NCI-H2196 treated with DMSO at 0.1 percent for 48 hours (cell line): ENCODE measurements around the gene BBOX1.

ENCODE experiments used
- DNase-seq: peaks from one replicate; lab custom pipeline; 2025; ENCODE audit not compliant: unreplicated experiment; lab: John Stamatoyannopoulos, UW

The BBOX1 gene

DNA sequence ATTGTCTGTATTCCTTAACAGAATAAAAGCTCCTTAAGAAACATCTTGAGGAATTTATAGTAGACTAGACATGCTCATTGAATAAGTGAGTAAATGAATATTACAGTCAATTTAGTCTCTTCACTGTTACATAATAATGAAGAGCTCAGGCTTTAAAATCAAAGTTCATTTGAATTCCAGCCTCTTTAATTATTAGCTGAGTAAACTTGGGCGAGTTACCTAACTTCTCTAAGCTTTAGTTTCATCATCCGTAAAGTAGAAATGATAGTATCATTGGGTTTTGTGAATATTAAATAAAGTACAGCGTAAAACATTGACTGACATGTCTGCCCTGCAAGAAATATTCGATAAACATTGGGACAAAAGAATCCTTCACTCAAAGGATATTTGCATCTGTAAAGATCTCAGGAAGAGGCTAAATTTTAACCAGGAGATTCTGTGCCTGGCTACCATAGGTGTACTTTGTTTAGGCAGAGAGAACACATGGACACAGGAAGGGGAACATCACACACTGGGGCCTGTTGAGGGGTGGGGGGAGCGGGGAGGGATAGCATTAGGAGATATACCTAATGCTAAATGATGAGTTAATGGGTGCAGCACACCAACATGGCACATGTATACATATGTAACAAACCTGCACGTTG is 15.2 kb upstream of the BBOX1 start:
- no peak for DNase-seq

DNA sequence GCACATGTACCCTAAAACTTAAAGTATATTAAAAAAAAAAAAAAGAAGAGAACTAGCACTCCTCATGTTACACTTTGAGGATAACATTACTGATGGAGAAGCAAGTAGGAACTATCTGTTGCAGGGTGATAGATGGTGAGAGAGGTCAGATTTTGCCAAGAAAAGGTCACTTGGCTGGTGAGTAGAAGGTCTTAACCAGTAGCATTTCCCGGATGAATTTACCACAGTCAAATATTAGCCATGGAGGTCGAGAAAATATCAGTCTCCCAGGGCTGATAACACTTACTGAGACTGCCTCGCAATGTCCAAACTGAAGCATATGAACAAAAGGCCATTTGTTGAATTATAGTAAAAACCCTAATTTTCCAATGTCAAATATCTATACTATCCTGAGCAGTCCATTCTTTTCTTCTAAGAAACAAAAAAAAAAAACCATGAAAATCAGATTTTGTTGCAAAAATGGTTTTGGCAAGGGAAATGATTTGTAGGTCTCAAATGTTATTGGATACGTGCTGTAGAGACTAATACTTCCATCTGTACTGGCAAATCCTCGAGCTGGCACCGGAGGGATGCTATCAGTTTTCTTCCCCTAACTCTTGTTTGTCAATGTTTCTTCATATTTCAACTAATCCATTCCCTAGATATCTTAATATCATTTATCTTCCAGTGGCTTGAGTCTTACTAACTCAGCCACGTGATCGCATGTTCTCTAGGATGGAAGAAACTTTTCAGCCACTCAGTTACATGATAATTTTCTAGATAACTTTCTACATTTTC is 14.5 kb upstream of the BBOX1 start:
- DNase-seq = no peak

DNA sequence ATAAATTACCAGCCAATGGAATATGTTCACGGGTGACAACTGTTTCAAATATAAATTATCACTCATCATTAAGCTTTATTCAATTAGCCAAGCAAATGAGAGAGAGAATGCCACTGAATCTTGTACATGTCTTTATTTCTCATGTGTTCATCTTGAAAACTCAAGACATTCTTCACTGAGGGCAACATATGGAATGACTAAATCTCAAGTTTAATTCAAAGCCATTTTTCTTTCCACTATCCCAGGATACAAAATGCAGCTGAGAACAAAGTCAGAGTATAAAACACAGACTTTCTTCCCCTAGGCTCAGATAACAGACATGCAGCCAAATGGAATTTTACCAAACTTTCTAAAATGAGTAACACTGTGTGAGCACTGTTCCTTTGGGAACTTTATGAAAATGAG is 12.1 kb upstream of the BBOX1 start:
- no peak for DNase-seq

DNA sequence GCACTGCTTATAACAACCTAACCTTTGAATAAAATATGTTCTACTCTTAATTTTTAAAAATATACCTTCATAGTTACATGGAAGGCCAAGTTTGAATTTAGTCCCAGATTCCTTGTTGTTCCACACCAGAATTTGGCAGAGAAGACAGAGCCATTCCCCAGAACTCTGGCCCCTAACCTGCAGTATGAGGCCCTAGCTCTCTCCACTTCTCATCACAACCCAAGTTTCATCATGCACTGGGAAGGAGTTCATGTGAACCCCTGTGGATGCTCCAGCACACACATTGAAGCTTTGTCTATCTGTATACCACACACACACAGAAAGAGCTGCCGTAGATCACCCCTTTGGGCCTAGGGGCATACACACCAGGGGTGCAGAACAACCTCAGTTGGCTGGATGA is 10.6 kb upstream of the BBOX1 start:
- no peak for DNase-seq

DNA sequence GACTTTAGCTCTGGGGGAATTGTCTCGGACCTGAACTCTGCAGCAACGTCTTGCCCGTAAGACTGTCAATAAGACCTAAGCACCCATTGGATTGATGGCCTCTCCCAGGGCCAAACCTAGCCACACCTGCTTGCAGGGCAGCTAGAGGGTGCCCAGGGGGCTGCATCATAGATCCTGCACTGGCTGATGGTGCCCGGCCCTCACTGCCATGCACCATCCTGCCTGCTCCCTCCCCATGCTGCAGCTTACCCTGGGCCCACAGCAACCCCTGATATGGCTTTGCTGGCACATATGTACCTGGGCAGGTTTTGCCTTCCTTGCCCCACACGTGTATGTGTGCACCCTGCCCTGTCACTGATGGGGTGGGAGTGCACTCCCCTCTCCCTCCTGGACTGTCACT is 8.9 kb upstream of the BBOX1 start:
- DNase-seq = no peak

DNA sequence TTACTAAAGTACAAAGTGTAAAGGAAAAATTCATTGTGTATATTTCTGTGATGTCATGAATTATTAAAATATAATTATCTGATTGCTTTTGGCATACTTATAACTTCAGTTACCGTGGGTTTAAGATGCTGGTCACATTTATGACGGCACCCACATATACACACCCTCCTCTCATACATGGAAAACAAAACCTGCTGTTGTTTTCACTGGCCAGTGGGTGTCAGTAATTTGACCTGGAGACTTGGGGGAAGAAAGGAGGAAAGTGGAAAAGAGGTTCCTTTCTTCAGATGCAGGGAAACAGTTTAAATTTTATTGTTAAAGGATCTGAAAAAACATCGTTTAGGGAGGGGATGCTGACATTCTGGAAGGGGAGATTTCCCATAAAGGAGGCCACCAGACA is 742 bp upstream of the BBOX1 start:
- DNase-seq = no peak

DNA sequence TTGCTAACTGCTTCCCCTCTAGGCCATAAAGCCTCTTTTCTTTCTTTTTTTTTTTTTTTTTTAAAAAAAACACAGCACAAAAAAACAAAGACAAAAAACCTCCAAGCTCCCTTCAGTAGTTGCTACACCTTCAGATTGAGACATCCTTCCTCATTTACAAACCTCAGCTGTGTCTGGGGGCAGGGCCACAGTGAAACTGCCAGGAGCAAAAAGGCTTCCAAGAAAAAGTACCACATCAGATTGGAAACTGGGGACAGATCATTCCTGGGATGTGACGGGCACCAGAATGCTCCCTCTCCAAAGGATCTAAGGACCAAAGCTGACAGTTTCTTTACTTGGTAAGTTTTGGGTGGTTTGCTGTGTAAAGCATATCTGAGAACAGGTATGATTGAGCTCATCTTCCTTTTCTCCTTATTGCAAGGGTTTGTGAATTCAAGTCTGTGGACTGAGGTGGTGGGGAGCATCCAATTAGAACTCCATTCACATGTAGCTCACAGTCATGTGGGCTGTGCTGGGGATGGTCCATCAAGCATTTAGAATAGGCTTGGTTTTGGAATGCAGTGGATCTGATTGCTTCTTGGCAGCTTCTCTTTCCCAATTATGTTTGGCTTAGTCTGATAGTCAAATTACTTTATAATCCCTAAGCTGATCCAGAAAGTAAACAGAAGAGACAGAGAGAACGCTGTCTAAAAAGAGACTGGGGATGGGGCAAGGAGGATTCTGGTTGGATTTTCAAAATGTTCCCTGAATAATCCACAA is 705 bp downstream of the BBOX1 start:
- DNase-seq = no peak

DNA sequence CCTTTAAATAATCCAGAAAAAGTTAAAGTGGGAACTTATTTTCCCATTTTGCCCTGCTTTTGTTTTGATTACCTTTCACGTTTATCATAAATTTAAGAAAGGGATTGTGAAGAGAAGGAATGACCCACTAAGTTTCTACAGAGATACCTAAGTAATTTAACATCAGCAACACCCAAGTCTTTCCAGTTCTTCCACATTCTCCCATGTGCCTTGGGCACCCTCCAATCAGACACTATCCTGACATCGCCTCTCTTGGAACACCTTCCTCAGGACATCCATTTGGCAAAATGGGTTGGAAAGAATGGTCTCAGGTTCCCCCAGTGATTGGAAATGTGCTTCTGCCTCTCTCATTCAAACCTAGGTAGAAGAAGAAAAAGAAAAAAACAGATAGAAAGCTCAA is 6.3 kb downstream of the BBOX1 start:
- DNase-seq = no peak

DNA sequence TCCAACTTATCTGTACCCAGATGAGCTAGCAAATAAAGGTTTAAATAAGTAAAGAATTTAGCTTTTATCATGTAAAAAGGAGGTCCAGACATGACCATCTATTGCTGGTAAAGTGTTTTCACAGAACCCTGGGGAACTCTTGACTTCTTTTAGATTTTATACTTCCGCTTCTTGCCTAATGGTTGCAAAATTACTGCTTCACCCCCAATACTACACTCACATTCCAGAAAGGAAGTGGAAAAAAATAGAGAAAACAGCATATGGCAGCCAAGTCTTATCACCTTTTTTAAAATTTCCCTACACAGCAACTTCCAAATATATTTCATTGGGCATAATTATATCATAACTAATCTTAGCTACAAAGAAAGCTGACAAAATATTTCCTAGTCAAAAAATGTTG is 12.1 kb downstream of the BBOX1 start:
- DNase-seq = no peak

DNA sequence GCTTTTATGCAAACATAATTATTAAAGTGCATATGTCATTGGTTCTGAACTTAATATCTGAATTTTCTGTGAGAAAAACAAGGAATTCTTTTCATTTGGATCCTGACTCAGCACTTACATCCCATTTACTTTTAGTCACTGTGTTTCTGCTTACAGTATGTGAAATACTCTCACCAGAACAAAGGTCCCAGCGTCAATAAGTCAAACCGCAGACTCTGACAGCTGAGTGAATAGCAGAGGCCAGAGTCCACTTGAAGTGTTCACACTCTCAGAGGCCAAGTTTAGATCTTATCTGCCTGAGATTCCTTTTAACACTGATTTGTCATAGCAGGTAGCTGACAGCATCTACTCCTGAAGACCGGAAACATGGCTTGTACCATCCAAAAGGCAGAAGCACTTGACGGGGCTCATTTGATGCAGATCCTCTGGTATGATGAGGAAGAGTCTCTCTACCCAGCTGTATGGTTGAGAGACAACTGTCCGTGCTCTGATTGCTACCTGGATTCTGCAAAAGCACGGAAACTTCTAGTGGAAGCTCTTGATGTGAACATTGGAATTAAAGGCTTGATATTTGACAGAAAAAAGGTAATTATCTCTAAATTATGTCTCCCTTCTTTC is 14.6 kb downstream of the BBOX1 start:
- no peak for DNase-seq

DNA sequence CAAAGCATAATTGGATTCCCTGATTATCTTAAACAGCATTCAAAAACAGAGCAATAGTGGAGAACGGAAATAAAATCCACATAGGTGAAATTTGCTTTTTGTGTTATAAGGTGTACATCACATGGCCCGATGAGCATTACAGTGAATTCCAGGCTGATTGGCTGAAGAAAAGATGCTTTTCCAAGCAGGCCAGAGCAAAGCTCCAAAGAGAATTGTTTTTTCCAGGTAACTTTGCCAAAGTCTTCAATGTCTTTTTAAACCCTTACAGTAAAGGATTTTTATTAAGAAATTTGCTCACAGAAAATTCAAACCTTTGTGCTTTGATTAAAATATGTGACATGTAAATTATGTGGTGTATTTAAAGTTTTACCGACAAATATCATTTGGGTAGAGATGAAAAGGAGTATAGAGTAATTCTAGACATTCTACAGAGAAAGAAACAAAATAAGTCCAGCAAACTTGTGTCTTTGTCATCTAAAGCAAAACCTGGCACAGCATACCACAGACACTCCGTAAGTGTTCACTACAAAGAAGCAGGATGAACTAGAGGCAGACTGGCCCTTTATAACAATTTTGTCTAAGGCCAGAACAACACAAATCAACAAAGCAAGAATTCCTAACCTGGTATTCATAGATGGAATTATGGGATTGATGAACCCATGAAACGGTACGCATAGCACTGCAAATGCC is 16.6 kb downstream of the BBOX1 start:
- DNase-seq = no peak

DNA sequence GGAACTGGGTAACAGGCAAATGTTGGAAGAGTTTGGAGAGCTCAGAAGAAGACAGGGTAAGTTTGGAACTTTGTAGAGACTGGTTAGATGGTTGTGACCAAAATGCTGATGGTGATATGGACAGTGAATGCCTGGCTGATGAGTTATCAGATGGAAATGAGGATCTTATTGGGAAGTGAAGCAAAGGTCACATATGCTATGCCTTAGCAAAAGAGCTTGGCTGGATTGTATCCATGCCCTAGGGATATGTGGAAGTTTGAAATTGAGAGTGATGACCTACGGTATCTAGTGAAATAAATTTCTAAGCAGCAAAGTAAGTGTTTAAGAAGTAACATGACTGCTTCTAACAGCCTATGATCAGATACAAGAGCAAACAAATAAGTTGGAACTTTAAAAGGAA is 17.8 kb downstream of the BBOX1 start:
- no peak for DNase-seq

DNA sequence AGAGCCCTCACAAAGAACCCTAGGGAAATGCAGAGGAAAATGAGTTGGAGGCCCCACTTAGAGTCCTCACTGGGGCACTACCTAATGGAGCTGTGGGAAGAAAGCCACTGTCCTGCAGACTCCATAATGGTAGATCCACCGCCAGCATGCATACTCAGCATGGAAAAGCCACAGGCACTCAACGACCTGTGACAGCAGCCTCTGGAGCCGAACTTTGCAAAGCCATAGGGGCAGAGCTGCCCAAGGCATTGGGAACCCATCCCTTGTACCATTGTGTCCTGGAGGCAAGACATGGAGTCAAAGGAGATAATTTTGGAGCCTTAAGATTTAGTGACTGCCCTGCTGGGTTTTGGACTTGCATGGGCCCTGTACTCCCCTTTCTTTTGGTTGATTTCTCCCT is 18.8 kb downstream of the BBOX1 start:
- DNase-seq = no peak

DNA sequence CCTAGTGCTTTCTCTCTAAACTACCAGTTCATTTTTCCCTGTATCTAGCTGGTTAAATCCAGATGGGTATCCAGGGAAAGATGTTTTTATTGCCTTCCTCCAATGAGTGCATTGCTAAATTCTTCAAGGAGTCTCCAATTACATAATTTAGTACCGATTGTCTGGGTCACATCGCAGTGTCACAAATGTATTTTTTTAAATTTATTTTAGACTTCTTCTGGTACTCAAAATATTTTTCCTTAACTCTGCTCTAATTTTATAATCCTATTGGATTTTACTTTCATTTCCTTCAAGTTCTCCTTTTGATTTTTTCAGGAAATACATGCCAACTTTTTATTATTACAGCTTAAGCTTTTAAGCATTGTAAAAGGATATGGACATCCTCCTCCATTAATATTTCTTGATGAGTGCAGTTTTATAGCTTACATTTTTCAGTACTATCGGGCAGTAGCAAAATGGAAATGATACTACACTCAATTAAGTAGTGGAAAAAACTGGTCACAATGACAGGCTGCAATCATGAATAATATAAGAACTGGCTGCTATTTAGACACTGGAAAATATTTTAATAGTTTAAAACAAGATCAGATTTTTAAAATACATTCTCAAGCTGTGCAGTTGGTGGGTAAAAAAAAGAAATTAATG is 20.3 kb downstream of the BBOX1 start:
- DNase-seq = no peak

DNA sequence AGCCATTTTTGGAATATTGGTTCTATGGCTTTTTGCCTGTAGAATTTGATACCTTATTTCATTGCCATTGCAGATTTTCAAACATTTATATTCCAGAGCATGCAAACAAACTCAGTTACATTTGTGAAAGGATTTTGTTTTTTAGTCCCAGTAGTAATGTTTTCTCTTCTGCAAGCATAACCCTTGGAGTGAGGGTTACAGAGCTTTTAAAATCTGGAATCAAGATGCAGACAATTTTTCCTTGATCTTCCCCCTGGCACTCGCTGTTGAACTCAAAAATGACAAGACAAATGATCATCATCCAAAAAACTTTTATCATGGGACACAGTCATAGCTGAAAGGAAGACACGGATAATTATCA is 20.8 kb downstream of the BBOX1 start:
- DNase-seq = no peak

DNA sequence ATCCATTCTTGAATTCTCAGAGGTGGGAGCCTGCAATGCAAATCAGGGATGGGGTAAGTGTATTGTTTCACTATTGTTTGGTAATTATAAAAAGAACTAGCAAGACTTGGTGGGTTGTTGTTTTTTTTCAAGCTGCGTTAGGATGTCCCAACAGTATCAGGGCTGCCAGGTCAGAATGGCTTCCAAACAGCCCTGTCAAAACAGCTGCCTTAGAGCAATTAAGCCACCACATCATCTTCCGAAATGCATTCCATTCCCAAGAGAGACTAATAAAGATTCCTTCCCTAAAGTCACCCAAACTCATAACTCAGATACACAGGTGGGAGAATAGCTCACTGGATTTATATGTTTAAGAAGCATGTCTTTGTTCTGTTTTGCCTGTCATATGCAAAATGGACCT is 23.5 kb downstream of the BBOX1 start:
- no peak for DNase-seq

DNA sequence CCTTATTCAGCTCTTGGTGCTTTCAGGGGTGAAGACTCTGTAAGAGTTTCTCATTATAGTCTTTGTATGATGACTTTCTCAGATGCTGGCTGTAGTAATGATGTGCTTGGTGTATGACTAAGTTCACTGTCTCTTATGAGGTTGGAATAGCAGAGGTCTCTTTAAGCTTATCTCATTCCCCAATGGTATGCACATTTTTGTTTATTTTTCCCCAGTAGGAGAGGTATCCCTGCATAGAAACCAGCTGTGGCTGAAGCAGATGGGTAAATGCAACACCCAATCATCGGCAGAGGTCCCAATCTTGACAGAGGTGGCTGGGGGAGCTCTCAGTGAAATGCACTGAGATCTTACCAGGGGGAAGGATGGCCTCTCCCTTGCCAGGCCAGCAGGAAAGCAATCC is 34.6 kb downstream of the BBOX1 start:
- no peak for DNase-seq

DNA sequence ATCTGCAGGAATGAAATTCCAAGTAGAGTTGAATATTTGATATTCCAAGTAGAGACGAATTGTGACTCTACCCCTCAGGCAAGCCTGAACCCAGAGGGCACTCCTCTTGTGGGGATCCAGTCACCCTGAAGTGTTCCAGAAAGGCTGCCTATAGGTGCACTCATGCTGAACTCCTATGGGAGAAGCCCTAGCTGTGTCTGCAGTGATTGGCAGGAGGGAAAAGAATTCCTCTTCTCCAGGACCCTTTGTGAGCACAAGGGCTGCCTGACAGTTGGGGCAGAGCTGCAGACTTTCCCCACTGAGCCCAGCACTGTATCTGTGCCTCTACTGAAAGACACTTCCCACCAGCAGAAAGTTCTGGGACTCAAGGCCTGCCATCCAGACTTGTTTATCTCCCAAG is 35.0 kb downstream of the BBOX1 start:
- no peak for DNase-seq

DNA sequence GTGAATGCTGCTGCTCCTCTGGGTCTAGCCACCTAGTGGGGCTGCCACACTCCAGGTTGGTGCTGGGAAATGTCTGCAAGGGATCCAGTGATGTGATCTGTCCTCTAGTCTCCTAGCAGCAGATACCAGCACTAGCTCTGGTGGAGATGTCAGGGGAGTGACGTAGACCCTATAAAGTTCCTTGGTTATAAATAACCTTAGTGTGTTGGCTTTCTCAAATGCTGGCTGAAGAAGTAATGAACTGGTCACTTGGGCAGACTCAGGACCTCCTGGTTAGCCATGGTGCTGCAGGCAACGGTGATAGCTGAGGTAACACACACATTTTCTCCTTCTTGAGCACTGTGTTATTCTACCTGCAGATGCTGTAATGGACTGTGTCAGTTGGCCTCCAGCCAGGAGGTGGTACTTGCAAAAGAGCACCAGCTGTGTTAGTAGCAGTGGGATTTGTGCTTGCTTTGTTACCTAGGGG is 35.5 kb downstream of the BBOX1 start:
- DNase-seq = no peak

DNA sequence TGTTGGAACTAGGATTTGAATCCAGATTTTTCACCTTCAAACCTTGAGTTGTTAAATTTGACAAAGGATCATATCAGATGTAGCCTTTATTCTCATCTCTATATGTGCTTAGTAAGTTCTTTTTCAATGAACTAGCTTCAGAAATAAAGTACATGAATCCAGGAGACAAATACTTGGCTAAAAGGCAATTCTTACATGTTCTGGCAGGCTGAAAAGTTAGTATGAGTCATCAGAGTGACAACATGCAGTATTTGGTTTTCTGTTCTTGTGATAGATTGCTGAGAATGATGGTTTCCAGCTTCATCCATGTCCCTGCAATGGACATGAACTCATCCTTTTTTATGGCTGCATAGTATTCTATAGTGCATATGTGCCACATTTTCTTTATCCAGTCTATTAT is 40.4 kb downstream of the BBOX1 start:
- no peak for DNase-seq

DNA sequence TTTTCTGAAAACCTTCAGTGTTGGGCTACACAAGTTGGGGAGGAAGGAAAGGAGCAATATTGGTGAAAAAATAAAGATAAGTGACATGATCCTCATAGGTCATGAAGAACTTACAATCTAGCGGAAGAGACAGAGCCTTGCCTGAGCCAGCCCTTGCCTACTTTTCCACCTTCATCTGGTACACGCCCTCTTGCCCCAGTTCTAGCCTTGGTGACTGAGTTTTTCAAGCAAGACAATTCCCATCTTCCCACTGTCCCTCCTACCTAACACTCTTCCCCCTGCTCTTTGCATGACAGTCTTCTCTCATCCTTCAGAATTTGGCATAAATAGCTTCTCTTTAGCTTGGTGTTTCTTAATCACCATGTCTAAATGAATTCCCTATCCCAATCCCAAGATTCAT is 42.6 kb downstream of the BBOX1 start:
- DNase-seq = no peak
